HG02759 (cell line): Measurements from ENCODE around the gene CACNB2.

Experiments
- ATAC-seq: cut with Tn5 transposase; IDR thresholded peaks from one replicate; pipeline ENCODE4 v1.9.1; 2021; ENCODE audit warnings: mild to moderate bottlenecking, moderate library complexity; ENCODE audit not compliant: unreplicated experiment

Gene CACNB2

GRCh38 chr10:18224626-18225445 lies 84.6 kb downstream of the CACNB2 start:
- ATAC-seq, result no peak

GRCh38 chr10:18226336-18226735 lies 86.1 kb downstream of the CACNB2 start:
- ATAC-seq, result no peak

- ATAC-seq, result no peak
These were observed 89.6 kb downstream of the CACNB2 start for GRCh38 chr10:18229826-18230225.

- ATAC-seq, result no peak
These were observed 90.6 kb downstream of the CACNB2 start for GRCh38 chr10:18230794-18231193.

GRCh38 chr10:18231480-18231879 lies 91.3 kb downstream of the CACNB2 start:
- ATAC-seq, result no peak

- ATAC-seq, result no peak
These were observed 93.6 kb downstream of the CACNB2 start for GRCh38 chr10:18233775-18234174.

- ATAC-seq, result no peak
These were observed 95.3 kb downstream of the CACNB2 start for GRCh38 chr10:18235477-18235876.

- ATAC-seq, result no peak
These were observed 96.5 kb downstream of the CACNB2 start for GRCh38 chr10:18236756-18237155.

- no peak for ATAC-seq
These were observed 98.8 kb downstream of the CACNB2 start for GRCh38 chr10:18238870-18239485.

- ATAC-seq, result no peak
These were observed 100.1 kb downstream of the CACNB2 start for GRCh38 chr10:18240185-18240882.

GRCh38 chr10:18246967-18247366 lies 106.7 kb downstream of the CACNB2 start:
- ATAC-seq, result no peak

- no peak for ATAC-seq
These were observed 111.9 kb downstream of the CACNB2 start for GRCh38 chr10:18252086-18252485.

GRCh38 chr10:18254086-18254485 lies 113.9 kb downstream of the CACNB2 start:
- ATAC-seq, result no peak

GRCh38 chr10:18254692-18255091 lies 114.5 kb downstream of the CACNB2 start:
- ATAC-seq, result no peak

GRCh38 chr10:18260310-18260922 lies 120.2 kb downstream of the CACNB2 start:
- ATAC-seq, result no peak

- no peak for ATAC-seq
These were observed 120.9 kb downstream of the CACNB2 start for GRCh38 chr10:18261063-18261610.

- no peak for ATAC-seq
These were observed 121.6 kb downstream of the CACNB2 start for GRCh38 chr10:18261768-18262231.

GRCh38 chr10:18264466-18265050 lies 124.3 kb downstream of the CACNB2 start:
- ATAC-seq, result no peak

GRCh38 chr10:18268005-18268404 lies 127.8 kb downstream of the CACNB2 start:
- ATAC-seq, result no peak

GRCh38 chr10:18271491-18271890 lies 131.3 kb downstream of the CACNB2 start:
- ATAC-seq, result no peak

- ATAC-seq, result no peak
These were observed 132.8 kb downstream of the CACNB2 start for GRCh38 chr10:18273039-18273438.
